K562 (cell line): ENCODE results near the gene MYCBP2.

Source experiments
- CHD4 ChIP-seq: fragments of 200-600 bp; sonication (generic); IDR thresholded peaks from 3 replicates; pipeline ENCODE4 v1.6.1; 2012; ENCODE audit warnings: low read depth, mild to moderate bottlenecking, mixed read lengths, low read length, inconsistent platforms; ENCODE audit not compliant: insufficient read depth, insufficient replicate concordance, poor library complexity, severe bottlenecking
- MYC ChIP-seq, 2 experiments: fragments of 250-450 bp in 1 of 2; sonication (Bioruptor Pico) in 1 of 2; IDR thresholded peaks; 2 replicates each; pipeline versions ENCODE4 v1.5.1 to v1.6.1; 2012 to 2021; ENCODE audit warnings: low read depth in 2 of 2, borderline replicate concordance in 1 of 2, improper control_type of control experiment in 1 of 2, low read length in 1 of 2, mild to moderate bottlenecking in 1 of 2, moderate library complexity in 1 of 2
- NFIC ChIP-seq: fragments of 450-650 bp; IDR thresholded peaks from 2 replicates; pipeline ENCODE4 v1.6.1; 2017; ENCODE audit warnings: mild to moderate bottlenecking, inconsistent platforms
- POLR2A ChIP-seq: fragments of 450-650 bp; conservative IDR thresholded peaks from 2 replicates; pipeline ENCODE4 v1.6.1; 2016
- RFX5 ChIP-seq: IDR thresholded peaks from 2 replicates; pipeline ENCODE4 v1.6.1; 2011; ENCODE audit warnings: low read depth, mild to moderate bottlenecking, improper control_type of control experiment, low read length
- SAP30 ChIP-seq: fragments of 200-600 bp; sonication (generic); IDR thresholded peaks from 2 replicates; pipeline ENCODE4 v1.6.1; 2012; ENCODE audit warnings: borderline replicate concordance, low read depth, mild to moderate bottlenecking, moderate library complexity, low read length, control low read depth, inconsistent platforms; ENCODE audit not compliant: insufficient read depth, poor library complexity, severe bottlenecking
- ZNF3 ChIP-seq: fragments of 250-450 bp; sonication (Bioruptor Pico); IDR thresholded peaks from 2 replicates; pipeline ENCODE4 v1.5.0; 2021; ENCODE audit warnings: mild to moderate bottlenecking, moderate library complexity
- TF ChIP-seq, protein P1 (sequence below): sonication (generic); formaldehyde crosslinking; IDR thresholded peaks from 2 replicates; pipeline ENCODE4 v1.8.1; 2022; ENCODE audit warnings: missing genetic modification reagents

DNA sequence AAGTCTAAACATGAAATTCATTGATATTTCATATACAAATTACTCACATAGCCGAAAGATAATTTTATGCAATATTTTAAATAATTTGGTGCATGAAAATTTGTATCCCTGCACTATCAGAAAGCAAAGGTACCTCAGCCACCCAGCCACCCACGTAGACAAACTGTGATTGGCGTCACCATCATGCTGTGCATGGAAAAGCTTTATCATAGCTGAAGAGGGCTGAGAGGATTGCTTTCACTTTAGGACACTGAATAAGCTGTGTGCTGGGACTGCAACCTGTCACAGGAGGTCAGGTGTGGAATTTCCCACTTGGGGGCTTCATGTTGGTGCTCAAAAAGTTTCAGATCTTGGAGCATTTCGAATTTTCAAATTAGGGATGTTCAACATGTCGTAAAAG is 96.3 kb downstream of the MYCBP2 start:
- no peak for TF ChIP-seq ZNF3
- TF ChIP-seq, protein P1, sequence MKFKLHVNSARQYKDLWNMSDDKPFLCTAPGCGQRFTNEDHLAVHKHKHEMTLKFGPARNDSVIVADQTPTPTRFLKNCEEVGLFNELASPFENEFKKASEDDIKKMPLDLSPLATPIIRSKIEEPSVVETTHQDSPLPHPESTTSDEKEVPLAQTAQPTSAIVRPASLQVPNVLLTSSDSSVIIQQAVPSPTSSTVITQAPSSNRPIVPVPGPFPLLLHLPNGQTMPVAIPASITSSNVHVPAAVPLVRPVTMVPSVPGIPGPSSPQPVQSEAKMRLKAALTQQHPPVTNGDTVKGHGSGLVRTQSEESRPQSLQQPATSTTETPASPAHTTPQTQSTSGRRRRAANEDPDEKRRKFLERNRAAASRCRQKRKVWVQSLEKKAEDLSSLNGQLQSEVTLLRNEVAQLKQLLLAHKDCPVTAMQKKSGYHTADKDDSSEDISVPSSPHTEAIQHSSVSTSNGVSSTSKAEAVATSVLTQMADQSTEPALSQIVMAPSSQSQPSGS (CRISPR knock-in tag) = no peak
- no peak for TF ChIP-seq MYC (IDR thresholded peaks at IDR 0.05; ENCODE audit: low read depth, low read length)
- no peak for TF ChIP-seq MYC (CRISPR knock-in tag; IDR thresholded peaks at IDR 0.05; ENCODE audit: borderline replicate concordance, low read depth)
- no peak for TF ChIP-seq RFX5
- no peak for TF ChIP-seq SAP30
- no peak for TF ChIP-seq POLR2A
- no peak for TF ChIP-seq CHD4
- TF ChIP-seq NFIC = no peak
